ENCODE results near the gene ATP13A3. TPM values are rescaled to one million over a fixed set of nuclear protein-coding genes. Genes with fewer than 3 reads are reported as not detected.

Gene ATP13A3
- total RNA-seq, 4 donors from 2014 or later = 23.6 to 129 (median 69.8) TPM

GRCh38 chr3:194447161-194447560, 39.6 kb downstream of the ATP13A3 start:
- in situ Hi-C loops (cut with MboI; ENCODE audit: low pct_ligation_motif_present in 1 of 4, low pct_unique_long_range_greater_than_20kb in 1 of 4, low sequenced_read_pairs in 3 of 4) (no loop called here), intact Hi-C loops (cut with DNase I; ENCODE audit: low total_unique reads) (no loop called here)
- Histone ChIP-seq H3K4me3 (no peak overlapping the region), H3K36me3 (peaks cover 0 to 58% (median 25%) of the 10 kb centered on the region in 4 donors), H3K27me3 (no peaks in the 10 kb centered on the region), H3K4me1 (no peaks in the 10 kb centered on the region), H3K9me3 (no peaks in the 10 kb centered on the region), H3K27ac (no peak overlapping the region)
- TF ChIP-seq POLR2A (IDR thresholded peaks at IDR 0.05) (no peak), CTCF (IDR thresholded peaks at IDR 0.05) (no peak)
- DNase-seq = no peak
- WGBS, 2 donors (ENCODE audit: low coverage in 1 of 2) = 42 to 63% methylated on average over 6 of the region's 6 CpGs

GRCh38 chr3:194446754-194447153, 40.0 kb downstream of the ATP13A3 start:
- no peak overlapping the region for H3K27ac ChIP-seq
- H3K27me3 ChIP-seq = no peaks in the 10 kb centered on the region
- H3K4me1 ChIP-seq = no peaks in the 10 kb centered on the region
- TF ChIP-seq POLR2AphosphoS5 (IDR thresholded peaks at IDR 0.05) (no peak), EP300 (IDR thresholded peaks at IDR 0.05; ENCODE audit: low read depth) (no peak), CTCF (IDR thresholded peaks at IDR 0.05) (no peak), POLR2A (IDR thresholded peaks at IDR 0.05) (no peak)
- peaks cover 0 to 61% (median 24%) of the 10 kb centered on the region in 4 donors for H3K36me3 ChIP-seq
- WGBS, 2 donors (ENCODE audit: low coverage in 1 of 2) = 49 to 57% methylated on average over 4 of the region's 4 CpGs
- in situ Hi-C loops (cut with MboI; ENCODE audit: low pct_ligation_motif_present in 1 of 4, low pct_unique_long_range_greater_than_20kb in 1 of 4, low sequenced_read_pairs in 3 of 4) (no loop called here), intact Hi-C loops (cut with DNase I; ENCODE audit: low total_unique reads) (no loop called here)
- no peaks in the 10 kb centered on the region for H3K9me3 ChIP-seq
- DNase-seq = no peak
- H3K4me3 ChIP-seq = no peak overlapping the region

GRCh38 chr3:194446172-194446571, 40.6 kb downstream of the ATP13A3 start:
- no peaks in the 10 kb centered on the region for H3K9me3 ChIP-seq
- TF ChIP-seq CTCF (IDR thresholded peaks at IDR 0.05) (no peak), POLR2AphosphoS5 (IDR thresholded peaks at IDR 0.05) (no peak), POLR2A (IDR thresholded peaks at IDR 0.05) (no peak), EP300 (IDR thresholded peaks at IDR 0.05; ENCODE audit: low read depth) (no peak)
- no peak for DNase-seq
- WGBS, 2 donors (ENCODE audit: low coverage in 1 of 2) = 93 to 95% methylated on average over 13 of the region's 13 CpGs
- in situ Hi-C loops (cut with MboI; ENCODE audit: low pct_ligation_motif_present in 1 of 4, low pct_unique_long_range_greater_than_20kb in 1 of 4, low sequenced_read_pairs in 3 of 4) (no loop called here), intact Hi-C loops (cut with DNase I; ENCODE audit: low total_unique reads) (no loop called here)
- H3K27me3 ChIP-seq = no peaks in the 10 kb centered on the region
- H3K36me3 ChIP-seq = peaks cover 0 to 66% (median 22%) of the 10 kb centered on the region in 4 donors
- no peak overlapping the region for H3K4me3 ChIP-seq
- no peaks in the 10 kb centered on the region for H3K4me1 ChIP-seq
- H3K27ac ChIP-seq = no peak overlapping the region

GRCh38 chr3:194443901-194444300, 42.9 kb downstream of the ATP13A3 start:
- no peak overlapping the region for H3K27ac ChIP-seq
- DNase-seq = no peak
- H3K4me3 ChIP-seq = no peak overlapping the region
- intact Hi-C loops (cut with DNase I; ENCODE audit: low total_unique reads) = no loop called here
- H3K36me3 ChIP-seq = peaks cover 0 to 64% (median 16%) of the 10 kb centered on the region in 4 donors
- TF ChIP-seq POLR2A (IDR thresholded peaks at IDR 0.05) (no peak), POLR2AphosphoS5 (IDR thresholded peaks at IDR 0.05) (no peak), CTCF (IDR thresholded peaks at IDR 0.05) (no peak), EP300 (IDR thresholded peaks at IDR 0.05; ENCODE audit: low read depth) (no peak)
- H3K4me1 ChIP-seq = peaks cover 0 to 9% (median 2%) of the 10 kb centered on the region in 4 donors
- in situ Hi-C loops (cut with MboI; ENCODE audit: low pct_ligation_motif_present in 1 of 4, low pct_unique_long_range_greater_than_20kb in 1 of 4, low sequenced_read_pairs in 3 of 4) = no loop called here
- H3K9me3 ChIP-seq = no peaks in the 10 kb centered on the region
- H3K27me3 ChIP-seq = no peaks in the 10 kb centered on the region
- WGBS, 2 donors (ENCODE audit: low coverage in 1 of 2) = 89 to 98% methylated on average over 2 of the region's 2 CpGs

Measured in transverse colon (tissue), 4 donors.